Panc1 (cell line): ENCODE results near the gene E2F3. TPM values are rescaled to one million over a fixed set of nuclear protein-coding genes. Genes with fewer than 3 reads are reported as not detected.

Experiments used
- ATAC-seq: fragments of 200-7000 bp; cut with Tn5 transposase; 2 replicates; pipeline ENCODE4 v1.9.1; 2020; ENCODE audit warnings: mild to moderate bottlenecking, moderate library complexity
- BruUV-seq: library from RNA; stranded (reverse); fragments of 400-500 nt; replicated peaks from 2 replicates; lab custom pipeline; 2021; lab: Mats Ljungman, UMichigan
- CTCF ChIA-PET: fragments of 300-600 bp; sonication (Branson Sonifier 250); formaldehyde crosslinking; loops from one replicate; lab custom pipeline; 2022; ENCODE audit warnings: antibody characterized with exemption; lab: Charles Lee
- POLR2A ChIA-PET: fragments of 300-600 bp; sonication (Branson Sonifier 250); formaldehyde crosslinking; loops from one replicate; lab custom pipeline; 2022; ENCODE audit warnings: antibody characterized with exemption; lab: Charles Lee
- DNase-seq: peaks from one replicate; pipeline ENCODE4 v3.0.0-alpha.2; 2010; ENCODE audit warnings: low read depth, low spot score
- H3K27ac ChIP-seq: 2 replicates; pipeline ENCODE4 v1.5.1; 2011; ENCODE audit warnings: mild to moderate bottlenecking, low read length, inconsistent platforms
- H3K27me3 ChIP-seq: fragments of 200-500 bp; sonication (Bioruptor generic); 2 replicates; pipeline ENCODE4 v1.6.0; 2014; ENCODE audit warnings: low read length, inconsistent platforms; ENCODE audit not compliant: control insufficient read depth, insufficient read depth
- H3K36me3 ChIP-seq: fragments of 200-500 bp; sonication (Bioruptor generic); 2 replicates; pipeline ENCODE4 v1.5.1; 2014; ENCODE audit warnings: inconsistent platforms, mild to moderate bottlenecking, low read length, moderate library complexity; ENCODE audit not compliant: control insufficient read depth, insufficient read depth
- H3K4me1 ChIP-seq: 2 replicates; pipeline ENCODE4 v1.5.1; 2011; ENCODE audit warnings: inconsistent platforms, mild to moderate bottlenecking, low read length, moderate library complexity; ENCODE audit not compliant: control insufficient read depth, insufficient read depth
- H3K4me3 ChIP-seq, 2 experiments: 2 replicates each; pipeline ENCODE4 v1.5.1; 2011 to 2012; ENCODE audit warnings: low read depth in 2 of 2, low read length in 2 of 2, mild to moderate bottlenecking in 2 of 2, inconsistent platforms in 1 of 2, moderate library complexity in 1 of 2
- H3K9me3 ChIP-seq: fragments of 200-500 bp; sonication (Bioruptor generic); 2 replicates; pipeline ENCODE4 v1.5.1; 2014; ENCODE audit warnings: low read depth, mild to moderate bottlenecking, inconsistent platforms, low read length, moderate library complexity; ENCODE audit not compliant: control insufficient read depth, insufficient read depth
- POLR2AphosphoS5 ChIP-seq: IDR thresholded peaks from 2 replicates; pipeline ENCODE4 v1.6.1; 2012; ENCODE audit warnings: mild to moderate bottlenecking, low read depth, low read length, moderate library complexity
- SIN3A ChIP-seq: IDR thresholded peaks from 2 replicates; pipeline ENCODE4 v1.6.1; 2012; ENCODE audit warnings: low read depth, mild to moderate bottlenecking, low read length, moderate library complexity, borderline replicate concordance; ENCODE audit not compliant: insufficient read depth
- TCF7L2 ChIP-seq: IDR thresholded peaks from 2 replicates; pipeline ENCODE4 v1.6.1; 2011; ENCODE audit warnings: mild to moderate bottlenecking, low read depth, low read length, inconsistent platforms
- in situ Hi-C: cut with HindIII; loops from 2 replicates; pipeline ENCODE4 v1.10.0; 2016; ENCODE audit warnings: low sequenced_read_pairs, low pct_unique_long_range_greater_than_20kb
- intact Hi-C: fragments of 100-400 bp; cut with micrococcal nuclease; formaldehyde crosslinking; loops from one replicate; pipeline ENCODE4 v1.10.0; 2022; ENCODE audit not compliant: unreplicated experiment
- total RNA-seq: library from RNA; stranded (reverse); gene quantifications from one replicate; pipeline ENCODE4 v1.2.1, GENCODE V29; 2021; ENCODE audit not compliant: unreplicated experiment
- TF ChIP-seq, protein P1 (sequence below): fragments of 450-650 bp; IDR thresholded peaks from 2 replicates; pipeline ENCODE4 v1.5.1; 2017; ENCODE audit warnings: mild to moderate bottlenecking
- TF ChIP-seq, protein P2 (sequence below), 2 experiments: IDR thresholded peaks; 2 replicates each; pipeline ENCODE4 v1.6.1; 2011 to 2012; ENCODE audit warnings: low read depth in 2 of 2, control low read depth in 1 of 2, low read length in 1 of 2, mild to moderate bottlenecking in 1 of 2, moderate library complexity in 1 of 2; ENCODE audit not compliant: insufficient read depth in 1 of 2

E2F3 gene
- total RNA-seq, 1 experiment from 2014 or later, result 31.0 TPM

DNA sequence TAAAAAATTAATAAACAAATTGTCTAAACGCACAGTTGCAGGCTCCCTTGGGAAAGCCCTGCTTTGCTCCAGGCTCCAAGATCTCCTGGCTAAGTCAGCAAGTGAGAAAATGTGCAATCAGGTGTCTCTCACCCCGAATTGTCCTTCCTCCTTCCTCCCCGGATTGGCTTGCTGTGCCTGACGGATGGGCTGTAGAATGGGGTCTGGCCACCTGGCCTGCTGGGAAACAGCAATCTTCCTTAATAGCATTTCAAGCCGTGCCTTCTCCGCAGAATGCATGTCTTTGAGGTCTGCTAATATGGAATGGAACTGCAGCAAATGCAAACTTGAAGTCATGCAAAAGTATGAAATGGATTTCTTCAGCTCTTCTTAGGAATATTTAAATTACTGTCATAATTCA lies 88.9 kb downstream of the E2F3 start:
- H3K4me3 ChIP-seq, result no peak overlapping the region
- peaks cover 21% of the 10 kb centered on the region; the same call in 1 of the 2 replicates for H3K36me3 ChIP-seq
- ATAC-seq (no peak), DNase-seq (no peak)
- CTCF ChIA-PET, result no interaction called here
- POLR2A ChIA-PET, result no interaction called here
- TF ChIP-seq POLR2AphosphoS5, result no peak
- TF ChIP-seq, protein P1, sequence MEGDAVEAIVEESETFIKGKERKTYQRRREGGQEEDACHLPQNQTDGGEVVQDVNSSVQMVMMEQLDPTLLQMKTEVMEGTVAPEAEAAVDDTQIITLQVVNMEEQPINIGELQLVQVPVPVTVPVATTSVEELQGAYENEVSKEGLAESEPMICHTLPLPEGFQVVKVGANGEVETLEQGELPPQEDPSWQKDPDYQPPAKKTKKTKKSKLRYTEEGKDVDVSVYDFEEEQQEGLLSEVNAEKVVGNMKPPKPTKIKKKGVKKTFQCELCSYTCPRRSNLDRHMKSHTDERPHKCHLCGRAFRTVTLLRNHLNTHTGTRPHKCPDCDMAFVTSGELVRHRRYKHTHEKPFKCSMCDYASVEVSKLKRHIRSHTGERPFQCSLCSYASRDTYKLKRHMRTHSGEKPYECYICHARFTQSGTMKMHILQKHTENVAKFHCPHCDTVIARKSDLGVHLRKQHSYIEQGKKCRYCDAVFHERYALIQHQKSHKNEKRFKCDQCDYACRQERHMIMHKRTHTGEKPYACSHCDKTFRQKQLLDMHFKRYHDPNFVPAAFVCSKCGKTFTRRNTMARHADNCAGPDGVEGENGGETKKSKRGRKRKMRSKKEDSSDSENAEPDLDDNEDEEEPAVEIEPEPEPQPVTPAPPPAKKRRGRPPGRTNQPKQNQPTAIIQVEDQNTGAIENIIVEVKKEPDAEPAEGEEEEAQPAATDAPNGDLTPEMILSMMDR, result no peak
- TF ChIP-seq SIN3A, result no peak
- TF ChIP-seq, protein P2, sequence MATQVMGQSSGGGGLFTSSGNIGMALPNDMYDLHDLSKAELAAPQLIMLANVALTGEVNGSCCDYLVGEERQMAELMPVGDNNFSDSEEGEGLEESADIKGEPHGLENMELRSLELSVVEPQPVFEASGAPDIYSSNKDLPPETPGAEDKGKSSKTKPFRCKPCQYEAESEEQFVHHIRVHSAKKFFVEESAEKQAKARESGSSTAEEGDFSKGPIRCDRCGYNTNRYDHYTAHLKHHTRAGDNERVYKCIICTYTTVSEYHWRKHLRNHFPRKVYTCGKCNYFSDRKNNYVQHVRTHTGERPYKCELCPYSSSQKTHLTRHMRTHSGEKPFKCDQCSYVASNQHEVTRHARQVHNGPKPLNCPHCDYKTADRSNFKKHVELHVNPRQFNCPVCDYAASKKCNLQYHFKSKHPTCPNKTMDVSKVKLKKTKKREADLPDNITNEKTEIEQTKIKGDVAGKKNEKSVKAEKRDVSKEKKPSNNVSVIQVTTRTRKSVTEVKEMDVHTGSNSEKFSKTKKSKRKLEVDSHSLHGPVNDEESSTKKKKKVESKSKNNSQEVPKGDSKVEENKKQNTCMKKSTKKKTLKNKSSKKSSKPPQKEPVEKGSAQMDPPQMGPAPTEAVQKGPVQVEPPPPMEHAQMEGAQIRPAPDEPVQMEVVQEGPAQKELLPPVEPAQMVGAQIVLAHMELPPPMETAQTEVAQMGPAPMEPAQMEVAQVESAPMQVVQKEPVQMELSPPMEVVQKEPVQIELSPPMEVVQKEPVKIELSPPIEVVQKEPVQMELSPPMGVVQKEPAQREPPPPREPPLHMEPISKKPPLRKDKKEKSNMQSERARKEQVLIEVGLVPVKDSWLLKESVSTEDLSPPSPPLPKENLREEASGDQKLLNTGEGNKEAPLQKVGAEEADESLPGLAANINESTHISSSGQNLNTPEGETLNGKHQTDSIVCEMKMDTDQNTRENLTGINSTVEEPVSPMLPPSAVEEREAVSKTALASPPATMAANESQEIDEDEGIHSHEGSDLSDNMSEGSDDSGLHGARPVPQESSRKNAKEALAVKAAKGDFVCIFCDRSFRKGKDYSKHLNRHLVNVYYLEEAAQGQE (IDR thresholded peaks at IDR 0.05; ENCODE audit: insufficient read depth in 1 of 2, low read depth in 2 of 2, low read length in 1 of 2), result no peak
- no peak for TF ChIP-seq TCF7L2
- no peaks in the 10 kb centered on the region for H3K9me3 ChIP-seq
- H3K4me1 ChIP-seq, result no peaks in the 10 kb centered on the region
- intact Hi-C loops (no loop called here), in situ Hi-C loops (no loop called here)
- no peaks in the 10 kb centered on the region for H3K27me3 ChIP-seq
- H3K27ac ChIP-seq, result no peak overlapping the region
- no TSS peak for BruUV-seq

DNA sequence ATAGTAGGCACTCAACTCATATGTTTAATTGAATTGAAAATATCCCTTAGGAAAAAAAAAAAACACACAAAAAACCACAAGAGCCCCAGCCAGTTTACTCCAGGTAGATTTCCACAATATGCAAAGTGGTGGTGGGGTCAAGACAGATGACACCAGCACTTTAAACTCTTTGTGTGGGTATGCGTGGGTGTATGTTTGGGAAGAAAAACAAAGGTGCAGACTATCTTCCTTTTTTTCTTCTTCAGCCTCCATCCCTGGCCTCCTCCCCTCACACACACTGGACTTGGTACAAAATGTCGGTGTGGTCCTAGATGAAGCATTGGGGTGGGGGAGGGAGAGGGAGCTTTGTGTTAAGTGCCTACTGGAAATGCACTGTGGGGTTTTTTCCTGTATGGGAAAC lies 90.4 kb downstream of the E2F3 start:
- no peak for DNase-seq
- intact Hi-C loops (no loop called here), in situ Hi-C loops (no loop called here)
- TF ChIP-seq, protein P1, result no peak
- no peak for TF ChIP-seq POLR2AphosphoS5
- TF ChIP-seq, protein P2 (IDR thresholded peaks at IDR 0.05; ENCODE audit: insufficient read depth in 1 of 2, low read depth in 2 of 2, low read length in 1 of 2), result no peak
- TF ChIP-seq TCF7L2, result no peak
- TF ChIP-seq SIN3A, result no peak
- no TSS peak for BruUV-seq
- H3K9me3 ChIP-seq, result no peaks in the 10 kb centered on the region
- no peak overlapping the region for H3K4me3 ChIP-seq
- ATAC-seq, result no peak
- H3K27me3 ChIP-seq, result no peaks in the 10 kb centered on the region
- ChIA-PET POLR2A (no interaction called here), CTCF (no interaction called here)
- no peak overlapping the region for H3K27ac ChIP-seq
- no peaks in the 10 kb centered on the region for H3K4me1 ChIP-seq
- peaks cover 16% of the 10 kb centered on the region; the same call in 1 of the 2 replicates for H3K36me3 ChIP-seq
